Peyer's patch (tissue), 4 donors: ENCODE results near the gene PDE6A.

Experiments used
- POLR2A ChIP-seq, 2 donors: fragments of 450-650 bp; IDR thresholded peaks; one replicate each; pipeline ENCODE4 v1.5.1; 2017; ENCODE audit warnings: antibody characterized with exemption in 2 of 2, mild to moderate bottlenecking in 2 of 2, moderate library complexity in 2 of 2
- TF ChIP-seq, protein P1 (sequence below), 6 experiments: fragments of 450-650 bp in 4 of 6; fragments of 200-600 bp in 2 of 6; sonication (generic) in 1 of 6; IDR thresholded peaks; one replicate each; pipeline ENCODE4 v1.5.1; 2017 to 2019; ENCODE audit warnings: antibody characterized with exemption in 6 of 6, mild to moderate bottlenecking in 3 of 6, moderate library complexity in 1 of 6

DNA sequence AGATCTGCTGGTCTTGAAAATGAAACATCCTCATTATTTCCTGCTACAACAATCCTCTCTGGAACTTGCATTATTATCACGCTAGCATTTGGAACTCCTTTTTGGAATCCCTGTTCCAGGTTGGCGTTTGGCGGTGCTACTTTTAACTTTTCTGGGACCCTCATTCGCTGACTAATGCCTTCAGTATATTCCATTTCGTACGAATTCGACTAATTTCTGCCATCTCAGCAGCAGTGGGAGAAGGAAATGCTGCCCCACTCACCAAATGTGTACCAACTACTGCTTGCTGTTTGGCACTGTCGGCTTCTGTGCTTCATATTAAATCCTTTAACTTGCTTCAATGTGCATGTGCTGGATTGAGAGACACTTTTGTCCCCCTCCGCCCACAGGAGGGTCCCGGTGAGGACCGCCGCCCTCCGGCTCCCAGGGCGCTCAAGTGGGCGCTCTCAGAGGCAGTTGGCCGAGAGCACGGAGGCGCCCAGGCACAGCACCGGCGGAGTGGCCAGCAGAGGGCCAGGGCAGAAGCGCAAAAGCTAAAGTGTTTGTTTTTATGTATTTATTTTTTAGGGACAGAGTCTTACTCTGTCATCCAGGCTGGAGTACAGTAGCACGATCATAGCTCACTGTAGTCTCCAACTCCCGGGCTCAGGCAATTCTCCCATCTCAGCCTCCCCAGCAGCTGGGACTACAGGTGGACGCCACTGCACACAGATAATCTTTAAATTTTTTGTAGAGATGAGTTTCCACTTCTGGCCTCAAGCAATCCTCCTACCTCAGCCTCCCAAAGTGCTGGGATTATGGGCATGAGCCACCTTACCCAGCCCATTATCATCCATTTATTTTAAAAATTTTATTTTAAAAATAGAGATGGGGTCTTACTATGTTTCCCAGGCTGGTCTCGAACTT is 11.9 kb downstream of the PDE6A start:
- TF ChIP-seq POLR2A (IDR thresholded peaks at IDR 0.05): no peak
- TF ChIP-seq, protein P1, sequence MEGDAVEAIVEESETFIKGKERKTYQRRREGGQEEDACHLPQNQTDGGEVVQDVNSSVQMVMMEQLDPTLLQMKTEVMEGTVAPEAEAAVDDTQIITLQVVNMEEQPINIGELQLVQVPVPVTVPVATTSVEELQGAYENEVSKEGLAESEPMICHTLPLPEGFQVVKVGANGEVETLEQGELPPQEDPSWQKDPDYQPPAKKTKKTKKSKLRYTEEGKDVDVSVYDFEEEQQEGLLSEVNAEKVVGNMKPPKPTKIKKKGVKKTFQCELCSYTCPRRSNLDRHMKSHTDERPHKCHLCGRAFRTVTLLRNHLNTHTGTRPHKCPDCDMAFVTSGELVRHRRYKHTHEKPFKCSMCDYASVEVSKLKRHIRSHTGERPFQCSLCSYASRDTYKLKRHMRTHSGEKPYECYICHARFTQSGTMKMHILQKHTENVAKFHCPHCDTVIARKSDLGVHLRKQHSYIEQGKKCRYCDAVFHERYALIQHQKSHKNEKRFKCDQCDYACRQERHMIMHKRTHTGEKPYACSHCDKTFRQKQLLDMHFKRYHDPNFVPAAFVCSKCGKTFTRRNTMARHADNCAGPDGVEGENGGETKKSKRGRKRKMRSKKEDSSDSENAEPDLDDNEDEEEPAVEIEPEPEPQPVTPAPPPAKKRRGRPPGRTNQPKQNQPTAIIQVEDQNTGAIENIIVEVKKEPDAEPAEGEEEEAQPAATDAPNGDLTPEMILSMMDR (IDR thresholded peaks at IDR 0.05): no peak
